Activated B cell treated with CpG ODN at 0.5 μM for 24 hours (primary cell): ENCODE measurements around the gene TMEM47. TPM values are rescaled to one million over a fixed set of nuclear protein-coding genes. Genes with fewer than 3 reads are reported as not detected.

Experiments
- ATAC-seq: fragments of 200-7000 bp; cut with Tn5 transposase; one replicate; pipeline ENCODE4 v1.10.0; 2021; ENCODE audit warnings: low read depth, mild to moderate bottlenecking, moderate library complexity
- CTCF ChIA-PET: fragments of 350-600 bp; sonication (Branson Sonifier 250); formaldehyde crosslinking; loops from one replicate; lab custom pipeline; 2021; ENCODE audit warnings: antibody characterized with exemption; lab: Charles Lee
- POLR2A ChIA-PET: fragments of 350-600 bp; sonication (Branson Sonifier 250); formaldehyde crosslinking; loops from one replicate; lab custom pipeline; 2021; ENCODE audit warnings: antibody characterized with exemption; lab: Charles Lee
- DNase-seq: peaks from one replicate; pipeline ENCODE4 v3.0.0; 2022
- H3K27ac Mint-ChIP-seq: one replicate; pipeline ENCODE4 v1.8.0; 2020; ENCODE audit warnings: mixed read lengths
- H3K27me3 Mint-ChIP-seq: one replicate; pipeline ENCODE4 v1.8.0; 2021; ENCODE audit warnings: mixed read lengths
- H3K36me3 Mint-ChIP-seq: one replicate; pipeline ENCODE4 v1.8.0; 2021; ENCODE audit warnings: low read depth, mixed read lengths
- H3K4me1 Mint-ChIP-seq: one replicate; pipeline ENCODE4 v1.8.0; 2021; ENCODE audit warnings: mixed read lengths
- H3K4me3 Mint-ChIP-seq: one replicate; pipeline ENCODE4 v1.8.0; 2020; ENCODE audit warnings: mild to moderate bottlenecking, mixed read lengths
- H3K9me3 Mint-ChIP-seq: one replicate; pipeline ENCODE4 v1.8.0; 2020; ENCODE audit warnings: mixed read lengths
- intact Hi-C: fragments of 100-400 bp; cut with micrococcal nuclease; formaldehyde crosslinking; loops from one replicate; pipeline ENCODE4 v1.15.1; 2024
- total RNA-seq: library from RNA; stranded (reverse); gene quantifications from 2 replicates; pipeline ENCODE4 v1.2.3, GENCODE V29; 2022
- TF ChIP-seq, protein P1 (sequence below): fragments of 200-600 bp; IDR thresholded peaks from one replicate; pipeline ENCODE4 v1.8.0; 2022; ENCODE audit warnings: antibody characterized with exemption, mild to moderate bottlenecking

TMEM47 gene
- total RNA-seq, 1 donor from 2014 or later: not detected

DNA sequence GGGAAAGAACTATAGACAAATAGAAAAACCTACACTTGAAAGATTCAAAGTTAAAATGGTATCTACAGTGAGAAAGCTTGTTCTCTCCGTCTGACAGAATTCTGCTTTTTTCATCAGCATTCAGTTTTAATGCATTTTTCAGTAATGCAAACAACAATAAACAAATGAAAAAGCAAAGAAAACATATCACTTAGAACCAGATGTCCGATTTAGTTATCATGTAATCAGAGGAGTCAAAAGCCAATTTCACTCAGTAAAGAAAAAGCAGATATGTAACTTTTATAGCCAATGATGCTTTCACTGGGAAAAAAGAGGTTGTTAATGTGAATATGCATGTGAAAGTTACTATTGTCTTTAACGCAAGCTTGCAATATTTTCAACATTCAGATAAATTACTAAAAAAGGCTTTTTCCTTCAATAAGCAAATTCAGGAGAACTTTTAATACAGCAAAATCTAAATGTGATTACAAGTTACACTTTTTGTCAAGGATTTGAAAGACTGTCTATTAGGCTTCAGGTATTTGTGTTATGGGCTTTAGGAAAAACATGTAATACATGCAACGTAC is 70.7 kb downstream of the TMEM47 start:
- Mint-ChIP-seq H3K4me1 (no peaks in the 10 kb centered on the region), H3K4me3 (no peak overlapping the region), H3K27ac (no peak overlapping the region), H3K27me3 (no peaks in the 10 kb centered on the region), H3K9me3 (no peaks in the 10 kb centered on the region), H3K36me3 (no peaks in the 10 kb centered on the region)
- DNase-seq (no peak), ATAC-seq (no peak)
- ChIA-PET CTCF (no interaction called here), POLR2A (no interaction called here)
- intact Hi-C loops: no loop called here
- TF ChIP-seq, protein P1, sequence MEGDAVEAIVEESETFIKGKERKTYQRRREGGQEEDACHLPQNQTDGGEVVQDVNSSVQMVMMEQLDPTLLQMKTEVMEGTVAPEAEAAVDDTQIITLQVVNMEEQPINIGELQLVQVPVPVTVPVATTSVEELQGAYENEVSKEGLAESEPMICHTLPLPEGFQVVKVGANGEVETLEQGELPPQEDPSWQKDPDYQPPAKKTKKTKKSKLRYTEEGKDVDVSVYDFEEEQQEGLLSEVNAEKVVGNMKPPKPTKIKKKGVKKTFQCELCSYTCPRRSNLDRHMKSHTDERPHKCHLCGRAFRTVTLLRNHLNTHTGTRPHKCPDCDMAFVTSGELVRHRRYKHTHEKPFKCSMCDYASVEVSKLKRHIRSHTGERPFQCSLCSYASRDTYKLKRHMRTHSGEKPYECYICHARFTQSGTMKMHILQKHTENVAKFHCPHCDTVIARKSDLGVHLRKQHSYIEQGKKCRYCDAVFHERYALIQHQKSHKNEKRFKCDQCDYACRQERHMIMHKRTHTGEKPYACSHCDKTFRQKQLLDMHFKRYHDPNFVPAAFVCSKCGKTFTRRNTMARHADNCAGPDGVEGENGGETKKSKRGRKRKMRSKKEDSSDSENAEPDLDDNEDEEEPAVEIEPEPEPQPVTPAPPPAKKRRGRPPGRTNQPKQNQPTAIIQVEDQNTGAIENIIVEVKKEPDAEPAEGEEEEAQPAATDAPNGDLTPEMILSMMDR: no peak

DNA sequence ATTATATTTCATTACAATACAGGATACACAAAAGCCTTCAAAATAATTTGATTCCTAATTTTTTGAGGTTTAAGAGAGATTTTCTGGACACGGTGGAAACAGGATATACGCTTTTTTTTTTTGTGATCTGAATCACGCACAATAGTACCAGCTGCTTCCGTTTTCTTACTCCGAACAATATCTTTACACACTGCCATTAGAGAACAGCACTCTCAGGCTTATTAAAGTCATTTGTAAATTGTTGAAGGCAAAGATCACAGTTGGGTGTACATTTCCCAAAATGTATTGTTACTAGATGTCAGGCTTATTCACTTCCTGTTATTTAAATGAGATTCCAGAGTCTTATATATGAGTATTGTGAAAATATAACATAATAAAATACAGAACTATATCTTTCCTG is 71.5 kb downstream of the TMEM47 start:
- ChIA-PET POLR2A (no interaction called here), CTCF (no interaction called here)
- ATAC-seq (no peak), DNase-seq (no peak)
- intact Hi-C loops: no loop called here
- H3K36me3 Mint-ChIP-seq: no peaks in the 10 kb centered on the region
- TF ChIP-seq, protein P1: no peak
- no peak overlapping the region for H3K27ac Mint-ChIP-seq
- H3K9me3 Mint-ChIP-seq: no peaks in the 10 kb centered on the region
- no peaks in the 10 kb centered on the region for H3K4me1 Mint-ChIP-seq
- no peak overlapping the region for H3K4me3 Mint-ChIP-seq
- no peaks in the 10 kb centered on the region for H3K27me3 Mint-ChIP-seq

DNA sequence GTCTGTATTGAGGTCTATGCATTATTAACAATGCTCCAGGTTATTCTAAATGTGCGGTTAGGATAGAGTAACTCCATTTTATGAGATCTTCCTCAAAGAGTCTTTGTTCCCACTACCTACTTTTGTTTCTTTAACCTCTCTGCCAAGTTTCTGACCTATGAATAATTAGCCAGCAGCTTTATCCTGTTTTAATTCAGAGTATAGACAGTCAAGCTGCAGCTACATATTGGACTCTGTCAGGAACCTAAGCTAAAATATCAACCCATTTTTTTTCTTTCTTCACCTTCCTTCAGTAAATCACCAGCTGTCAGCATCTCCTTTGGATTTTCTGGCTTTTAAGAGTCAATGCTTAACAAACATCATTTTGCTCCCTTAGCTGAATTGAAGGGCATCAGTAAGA is 72.3 kb downstream of the TMEM47 start:
- H3K27me3 Mint-ChIP-seq: no peaks in the 10 kb centered on the region
- H3K4me1 Mint-ChIP-seq: no peaks in the 10 kb centered on the region
- H3K27ac Mint-ChIP-seq: no peak overlapping the region
- CTCF ChIA-PET: no interaction called here
- POLR2A ChIA-PET: no interaction called here
- no peak for DNase-seq
- TF ChIP-seq, protein P1: no peak
- H3K4me3 Mint-ChIP-seq: no peak overlapping the region
- H3K36me3 Mint-ChIP-seq: no peaks in the 10 kb centered on the region
- no peak for ATAC-seq
- no peaks in the 10 kb centered on the region for H3K9me3 Mint-ChIP-seq
- intact Hi-C loops: no loop called here

DNA sequence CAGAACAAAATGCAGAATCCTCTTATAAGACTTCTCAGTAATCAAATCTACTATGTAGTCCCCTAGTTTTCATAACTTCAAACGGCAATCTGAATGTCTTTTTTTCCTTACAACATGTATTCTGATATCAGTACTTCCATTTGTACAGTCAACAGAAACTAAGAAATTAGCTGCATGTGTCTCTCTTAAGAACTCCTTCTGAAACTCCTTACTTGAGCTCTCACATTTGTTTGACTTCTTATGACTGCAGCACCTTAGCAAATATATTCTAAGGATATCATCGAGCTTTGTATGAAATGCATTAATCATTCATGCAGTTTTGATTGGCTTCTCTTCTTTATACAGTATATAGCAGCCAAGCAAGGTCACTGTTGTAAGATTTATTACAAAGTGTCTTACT is 77.0 kb downstream of the TMEM47 start:
- ChIA-PET CTCF (no interaction called here), POLR2A (no interaction called here)
- ATAC-seq: no peak
- H3K4me1 Mint-ChIP-seq: no peaks in the 10 kb centered on the region
- TF ChIP-seq, protein P1: no peak
- no peaks in the 10 kb centered on the region for H3K27me3 Mint-ChIP-seq
- H3K27ac Mint-ChIP-seq: no peak overlapping the region
- no peaks in the 10 kb centered on the region for H3K36me3 Mint-ChIP-seq
- intact Hi-C loops: no loop called here
- DNase-seq: no peak
- H3K9me3 Mint-ChIP-seq: no peaks in the 10 kb centered on the region
- no peak overlapping the region for H3K4me3 Mint-ChIP-seq

DNA sequence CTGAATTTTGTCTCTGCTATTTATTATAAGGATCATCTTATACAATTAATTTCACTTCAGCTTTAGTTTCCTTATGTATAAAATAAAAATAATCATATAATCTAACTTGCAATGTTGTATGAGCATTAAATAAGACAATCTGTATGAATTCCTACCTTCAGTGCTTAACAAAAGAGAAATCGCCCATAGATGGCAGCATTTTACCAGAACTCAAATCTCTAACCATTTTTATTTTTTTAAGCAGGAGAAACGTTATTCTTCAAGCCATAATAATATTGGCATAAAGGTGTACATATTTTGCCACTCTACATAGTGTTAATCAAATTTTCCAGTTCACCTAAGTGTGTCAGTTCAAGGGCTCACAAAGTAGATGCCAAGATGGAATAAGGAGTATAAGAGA is 78.8 kb downstream of the TMEM47 start:
- H3K4me3 Mint-ChIP-seq: no peak overlapping the region
- DNase-seq (no peak), ATAC-seq (no peak)
- intact Hi-C loops: no loop called here
- TF ChIP-seq, protein P1: no peak
- no peaks in the 10 kb centered on the region for H3K9me3 Mint-ChIP-seq
- H3K27ac Mint-ChIP-seq: no peak overlapping the region
- H3K36me3 Mint-ChIP-seq: no peaks in the 10 kb centered on the region
- H3K27me3 Mint-ChIP-seq: no peaks in the 10 kb centered on the region
- CTCF ChIA-PET: no interaction called here
- no peaks in the 10 kb centered on the region for H3K4me1 Mint-ChIP-seq
- POLR2A ChIA-PET: no interaction called here
